Measurements from ENCODE around the gene CDSN. TPM values are rescaled to one million over a fixed set of nuclear protein-coding genes. Genes with fewer than 3 reads are reported as not detected.

Gene CDSN
- total and polyA plus RNA-seq, 2 donors (not counting 3 experiments of a cell fraction or from before 2014, with no cell fraction given) = not detected

DNA sequence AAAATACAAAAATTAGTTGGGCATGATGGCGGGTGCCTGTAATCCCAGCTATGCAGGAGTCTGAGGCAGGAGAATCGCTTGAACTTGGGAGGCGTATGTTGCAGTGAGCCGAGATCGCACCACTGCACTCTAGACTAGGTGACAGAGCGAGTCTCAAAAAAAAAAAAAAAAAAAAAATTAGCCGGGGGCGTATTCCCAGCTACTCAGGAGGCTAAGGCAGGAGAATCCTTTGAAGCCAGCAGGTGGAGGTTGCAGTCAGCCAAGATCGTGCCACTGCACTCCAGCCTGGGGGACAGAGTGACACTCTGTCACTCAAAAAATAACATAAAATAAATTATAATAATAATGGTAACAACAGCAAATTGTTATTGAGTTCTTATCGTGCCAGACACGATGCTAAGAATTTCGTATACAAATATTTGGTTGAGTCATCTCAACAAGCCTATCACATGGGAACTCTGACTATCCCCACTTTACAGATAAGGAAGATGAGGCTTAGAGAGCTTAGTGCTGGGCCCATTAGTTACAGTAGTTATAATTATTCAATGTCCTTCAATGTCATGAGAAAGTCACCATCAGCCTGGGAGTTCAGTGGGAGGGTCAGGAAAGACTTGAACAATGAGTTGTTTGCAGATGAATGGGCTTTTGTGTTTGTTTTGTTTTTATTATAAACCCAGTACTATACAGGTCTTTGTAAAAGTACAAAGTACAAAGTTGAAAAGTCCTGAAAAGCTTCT, 27.3 kb downstream of the CDSN start:
- dilution Hi-C loops (cut with MboI; ENCODE audit: extremely low pct_ligation_motif_present, low sequenced_read_pairs) (no loop called here), intact Hi-C loops (cut with micrococcal nuclease) (no loop called here)
- DNase-seq (ENCODE audit: low read depth, low spot score) (peak; percentile 70), FAIRE-seq (peak; percentile 86)
- no peaks in the 10 kb centered on the region for H4K20me1 ChIP-seq (replicated peaks; ENCODE audit: control insufficient read depth, extremely low read depth, insufficient read depth, low read length)
- no peak overlapping the region for H3K27ac ChIP-seq (ENCODE audit: insufficient read depth, low read depth, low read length)
- H3K4me1 ChIP-seq (ENCODE audit: control insufficient read depth, extremely low read depth, insufficient read depth, low read length) = peaks cover 41% of the 10 kb centered on the region
- H3K79me2 ChIP-seq (ENCODE audit: control insufficient read depth, insufficient read depth, low read length) = no peaks in the 10 kb centered on the region
- H3K4me2 ChIP-seq (ENCODE audit: insufficient read depth, low read length) = peak overlapping the region; percentile 2
- no peaks in the 10 kb centered on the region for H3K9me3 ChIP-seq (replicated peaks; ENCODE audit: control insufficient read depth, insufficient read depth, low read length)
- no peaks in the 10 kb centered on the region for H3K27me3 ChIP-seq (ENCODE audit: control insufficient read depth in 2 of 2, insufficient read depth in 2 of 2, low read length in 2 of 2)
- no peak overlapping the region for H3K4me3 ChIP-seq (replicated peaks in 1 of 3; ENCODE audit: insufficient read depth in 1 of 3, low read depth in 1 of 3, low read length in 3 of 3)
- no peak overlapping the region for H3K9ac ChIP-seq (replicated peaks; ENCODE audit: extremely low read depth, insufficient read depth, low read length)
- ChIA-PET POLR2A (interaction anchor here (1.4 to 1.9 kb wide), 2 partner anchors 21 to 26 kb away, joined by 3 to 8 read pairs; partner anchors contain the start of gene PSORS1C1), CTCF (interaction anchor here (0.6 to 6.3 kb wide), 11 partner anchors 13 to 327 kb away, joined by 3 to 45 read pairs (median 4); partner anchors contain the start of genes PSORS1C1 and VARS2)
- BruUV-seq (replicated peaks) = no TSS peak
- TF ChIP-seq POLR2A (IDR thresholded peaks at IDR 0.05; ENCODE audit: low read depth, low read length) = no peak
- no peak for TF ChIP-seq GATA2 (IDR thresholded peaks at IDR 0.05; ENCODE audit: insufficient read depth, insufficient read length, low read depth, low read length)
- TF ChIP-seq POLR2AphosphoS5 (IDR thresholded peaks at IDR 0.05; ENCODE audit: insufficient read depth, low read depth, low read length) = no peak
- TF ChIP-seq JUN (IDR thresholded peaks at IDR 0.05; ENCODE audit: borderline replicate concordance, insufficient read depth, insufficient read length, low read depth) = no peak
- TF ChIP-seq EZH2 (IDR thresholded peaks at IDR 0.05; ENCODE audit: borderline replicate concordance, low read depth, low read length, severe bottlenecking) = no peak
- TF ChIP-seq, protein P1, sequence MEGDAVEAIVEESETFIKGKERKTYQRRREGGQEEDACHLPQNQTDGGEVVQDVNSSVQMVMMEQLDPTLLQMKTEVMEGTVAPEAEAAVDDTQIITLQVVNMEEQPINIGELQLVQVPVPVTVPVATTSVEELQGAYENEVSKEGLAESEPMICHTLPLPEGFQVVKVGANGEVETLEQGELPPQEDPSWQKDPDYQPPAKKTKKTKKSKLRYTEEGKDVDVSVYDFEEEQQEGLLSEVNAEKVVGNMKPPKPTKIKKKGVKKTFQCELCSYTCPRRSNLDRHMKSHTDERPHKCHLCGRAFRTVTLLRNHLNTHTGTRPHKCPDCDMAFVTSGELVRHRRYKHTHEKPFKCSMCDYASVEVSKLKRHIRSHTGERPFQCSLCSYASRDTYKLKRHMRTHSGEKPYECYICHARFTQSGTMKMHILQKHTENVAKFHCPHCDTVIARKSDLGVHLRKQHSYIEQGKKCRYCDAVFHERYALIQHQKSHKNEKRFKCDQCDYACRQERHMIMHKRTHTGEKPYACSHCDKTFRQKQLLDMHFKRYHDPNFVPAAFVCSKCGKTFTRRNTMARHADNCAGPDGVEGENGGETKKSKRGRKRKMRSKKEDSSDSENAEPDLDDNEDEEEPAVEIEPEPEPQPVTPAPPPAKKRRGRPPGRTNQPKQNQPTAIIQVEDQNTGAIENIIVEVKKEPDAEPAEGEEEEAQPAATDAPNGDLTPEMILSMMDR (IDR thresholded peaks at IDR 0.05; ENCODE audit: extremely low read depth in 1 of 2, insufficient read depth in 1 of 2, low read depth in 1 of 2, low read length in 2 of 2) = no peak
- TF ChIP-seq, protein P2, sequence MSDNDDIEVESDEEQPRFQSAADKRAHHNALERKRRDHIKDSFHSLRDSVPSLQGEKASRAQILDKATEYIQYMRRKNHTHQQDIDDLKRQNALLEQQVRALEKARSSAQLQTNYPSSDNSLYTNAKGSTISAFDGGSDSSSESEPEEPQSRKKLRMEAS (IDR thresholded peaks at IDR 0.05; ENCODE audit: insufficient read depth, insufficient read length) = no peak
- TF ChIP-seq FOS (IDR thresholded peaks at IDR 0.05; ENCODE audit: borderline replicate concordance, insufficient read depth, low read length) = no peak
- TF ChIP-seq MYC (IDR thresholded peaks at IDR 0.05; ENCODE audit: low read depth, low read length) = no peak
- no peaks in the 10 kb centered on the region for H3K9me1 ChIP-seq (replicated peaks; ENCODE audit: control insufficient read depth, extremely low read depth, insufficient read depth, low read length)
- H2AFZ ChIP-seq (ENCODE audit: low read depth, low read length) = no peak overlapping the region
- H3K36me3 ChIP-seq (ENCODE audit: control insufficient read depth in 2 of 2, extremely low read depth in 1 of 2, insufficient read depth in 2 of 2, low read length in 2 of 2) = no peaks in the 10 kb centered on the region
